Osteocyte (in vitro differentiated cells): ENCODE data around the gene ZBTB11. TPM values are rescaled to one million over a fixed set of nuclear protein-coding genes. Genes with fewer than 3 reads are reported as not detected.
"Not testable (repeated sequence)": the region's sequence is repeated elsewhere in the genome, so short reads cannot be mapped to it uniquely, and the experiment has no call there.

Experiments used
- DNase-seq: peaks from one replicate; pipeline ENCODE4 v3.0.0; 2021; ENCODE audit warnings: mixed read lengths; ENCODE audit not compliant: unreplicated experiment; ENCODE audit errors: extremely low spot score
- H3K27ac Mint-ChIP-seq: one replicate; pipeline ENCODE4 v1.8.0; 2021; ENCODE audit warnings: mild to moderate bottlenecking, mixed read lengths; ENCODE audit not compliant: unreplicated experiment
- H3K27me3 Mint-ChIP-seq: one replicate; pipeline ENCODE4 v1.8.0; 2021; ENCODE audit warnings: mixed read lengths; ENCODE audit not compliant: unreplicated experiment
- H3K36me3 Mint-ChIP-seq: one replicate; pipeline ENCODE4 v1.8.0; 2021; ENCODE audit warnings: mixed read lengths; ENCODE audit not compliant: unreplicated experiment
- H3K4me1 Mint-ChIP-seq: one replicate; pipeline ENCODE4 v1.8.0; 2021; ENCODE audit warnings: mixed read lengths; ENCODE audit not compliant: unreplicated experiment
- H3K4me3 Mint-ChIP-seq: one replicate; pipeline ENCODE4 v1.8.0; 2021; ENCODE audit warnings: mild to moderate bottlenecking, moderate library complexity, mixed read lengths; ENCODE audit not compliant: unreplicated experiment
- H3K9me3 Mint-ChIP-seq: one replicate; pipeline ENCODE4 v1.8.0; 2021; ENCODE audit warnings: mixed read lengths; ENCODE audit not compliant: unreplicated experiment
- total RNA-seq: library from RNA; stranded (reverse); gene quantifications from 2 replicates; pipeline ENCODE4 v1.2.1, GENCODE V29; 2021
- TF ChIP-seq, protein P1 (sequence below): fragments of 200-600 bp; sonication (generic); IDR thresholded peaks from 2 replicates; pipeline ENCODE4 v1.5.0; 2021; ENCODE audit warnings: antibody characterized with exemption, mild to moderate bottlenecking, moderate library complexity

ZBTB11 gene
- total RNA-seq, 1 donor from 2014 or later, result 15.3 TPM

- Mint-ChIP-seq H3K4me1 (peaks cover 3% of the 10 kb centered on the region), H3K27ac (no peak overlapping the region), H3K27me3 (no peaks in the 10 kb centered on the region), H3K4me3 (no peak overlapping the region), H3K36me3 (no peaks in the 10 kb centered on the region), H3K9me3 (no peaks in the 10 kb centered on the region)
- no peak for DNase-seq
- TF ChIP-seq, protein P1, sequence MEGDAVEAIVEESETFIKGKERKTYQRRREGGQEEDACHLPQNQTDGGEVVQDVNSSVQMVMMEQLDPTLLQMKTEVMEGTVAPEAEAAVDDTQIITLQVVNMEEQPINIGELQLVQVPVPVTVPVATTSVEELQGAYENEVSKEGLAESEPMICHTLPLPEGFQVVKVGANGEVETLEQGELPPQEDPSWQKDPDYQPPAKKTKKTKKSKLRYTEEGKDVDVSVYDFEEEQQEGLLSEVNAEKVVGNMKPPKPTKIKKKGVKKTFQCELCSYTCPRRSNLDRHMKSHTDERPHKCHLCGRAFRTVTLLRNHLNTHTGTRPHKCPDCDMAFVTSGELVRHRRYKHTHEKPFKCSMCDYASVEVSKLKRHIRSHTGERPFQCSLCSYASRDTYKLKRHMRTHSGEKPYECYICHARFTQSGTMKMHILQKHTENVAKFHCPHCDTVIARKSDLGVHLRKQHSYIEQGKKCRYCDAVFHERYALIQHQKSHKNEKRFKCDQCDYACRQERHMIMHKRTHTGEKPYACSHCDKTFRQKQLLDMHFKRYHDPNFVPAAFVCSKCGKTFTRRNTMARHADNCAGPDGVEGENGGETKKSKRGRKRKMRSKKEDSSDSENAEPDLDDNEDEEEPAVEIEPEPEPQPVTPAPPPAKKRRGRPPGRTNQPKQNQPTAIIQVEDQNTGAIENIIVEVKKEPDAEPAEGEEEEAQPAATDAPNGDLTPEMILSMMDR, result peak; percentile 77
Measured at GRCh38 chr3:101695779-101696372, 18.9 kb upstream of the ZBTB11 start.

GRCh38 chr3:101694836-101695235, 17.9 kb upstream of the ZBTB11 start:
- not testable (repeated sequence) for H3K27ac Mint-ChIP-seq

GRCh38 chr3:101693540-101693939, 16.6 kb upstream of the ZBTB11 start:
- not testable (repeated sequence) for H3K9me3 Mint-ChIP-seq, H3K4me3 Mint-ChIP-seq, H3K4me1 Mint-ChIP-seq, DNase-seq, H3K27me3 Mint-ChIP-seq, H3K36me3 Mint-ChIP-seq, H3K27ac Mint-ChIP-seq
- TF ChIP-seq, protein P1, result peak; percentile 43

More at GRCh38 chr3:101694836-101695235, 17.9 kb upstream of the ZBTB11 start:
- DNase-seq, H3K9me3 Mint-ChIP-seq, H3K4me1 Mint-ChIP-seq, H3K27me3 Mint-ChIP-seq, H3K36me3 Mint-ChIP-seq, H3K4me3 Mint-ChIP-seq: not testable (repeated sequence)

- H3K4me1 Mint-ChIP-seq, result peaks cover 11% of the 10 kb centered on the region
- H3K4me3 Mint-ChIP-seq, H3K27ac Mint-ChIP-seq, H3K36me3 Mint-ChIP-seq, H3K27me3 Mint-ChIP-seq, H3K9me3 Mint-ChIP-seq, DNase-seq: not testable (repeated sequence)
Measured at GRCh38 chr3:101691685-101692671, 15.0 kb upstream of the ZBTB11 start.

GRCh38 chr3:101690972-101691371, 14.0 kb upstream of the ZBTB11 start:
- TF ChIP-seq, protein P1, result no peak
- H3K4me3 Mint-ChIP-seq, result no peak overlapping the region
- no peak overlapping the region for H3K27ac Mint-ChIP-seq
- H3K9me3 Mint-ChIP-seq, result no peaks in the 10 kb centered on the region
- H3K36me3 Mint-ChIP-seq, result no peaks in the 10 kb centered on the region
- DNase-seq, result no peak
- H3K4me1 Mint-ChIP-seq, result peaks cover 13% of the 10 kb centered on the region
- H3K27me3 Mint-ChIP-seq, result no peaks in the 10 kb centered on the region

DNA sequence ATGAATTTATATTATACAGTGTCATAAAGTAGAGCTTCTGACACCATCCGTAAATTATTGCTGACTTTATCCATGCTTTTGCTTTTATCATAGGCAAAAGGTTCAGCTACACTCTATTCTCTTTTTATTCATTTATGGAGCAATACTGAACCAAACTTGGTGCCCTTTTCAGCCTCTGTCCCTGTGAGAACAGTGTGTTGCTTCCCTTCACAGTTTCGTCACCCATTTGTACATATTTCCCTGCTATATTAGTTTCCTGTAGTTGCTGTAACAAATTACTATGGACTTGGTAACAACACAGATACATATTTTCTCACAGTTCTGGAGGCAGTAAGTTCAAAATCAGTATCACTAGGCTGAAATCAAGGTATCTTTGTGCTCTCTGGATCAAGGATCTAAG, 12.4 kb upstream of the ZBTB11 start:
- peaks cover 12% of the 10 kb centered on the region for H3K36me3 Mint-ChIP-seq
- no peaks in the 10 kb centered on the region for H3K9me3 Mint-ChIP-seq
- peaks cover 23% of the 10 kb centered on the region for H3K4me1 Mint-ChIP-seq
- no peak overlapping the region for H3K4me3 Mint-ChIP-seq
- no peak overlapping the region for H3K27ac Mint-ChIP-seq
- H3K27me3 Mint-ChIP-seq, result no peaks in the 10 kb centered on the region
- TF ChIP-seq, protein P1, result no peak
- DNase-seq, result no peak
